ENCODE results near the gene SUMO3.

- no peak for TF ChIP-seq EZH2 (IDR thresholded peaks at IDR 0.05; ENCODE audit: low read length, missing control alignments)
- TF ChIP-seq CTCF (conservative IDR thresholded peaks at IDR 0.05 in 1 of 2, IDR thresholded peaks at IDR 0.05 in 1 of 2; ENCODE audit: low read depth in 1 of 2, low read length in 2 of 2), result no peak
These were observed 22.5 kb downstream of the SUMO3 start for GRCh38 chr21:44795342-44795741.

All from fibroblast of lung (primary cell).